ENCODE results near the gene FAM107B. TPM values are rescaled to one million over a fixed set of nuclear protein-coding genes. Genes with fewer than 3 reads are reported as not detected.

Gene FAM107B
- total RNA-seq, 1 experiment from 2014 or later: 41.6 TPM

- no TSS peak for BruUV-seq (replicated peaks)
- no peaks in the 10 kb centered on the region for H3K27me3 ChIP-seq (ENCODE audit: insufficient read depth, low read length)
- TF ChIP-seq ATF3 (IDR thresholded peaks at IDR 0.05) (no peak), TCF7L2 (IDR thresholded peaks at IDR 0.05; ENCODE audit: borderline replicate concordance, extremely low read depth, insufficient read depth, insufficient read length) (no peak), POLR2AphosphoS5 (IDR thresholded peaks at IDR 0.05; ENCODE audit: low read depth, low read length) (no peak), POLR2A (IDR thresholded peaks at IDR 0.05; ENCODE audit: borderline replicate concordance, extremely low read depth, insufficient read depth, insufficient read length) (no peak), ELF1 (IDR thresholded peaks at IDR 0.05; ENCODE audit: borderline replicate concordance, low read depth) (no peak), SRF (IDR thresholded peaks at IDR 0.05; ENCODE audit: low read depth) (no peak), SP1 (IDR thresholded peaks at IDR 0.05; ENCODE audit: low read depth) (no peak), REST (IDR thresholded peaks at IDR 0.05; ENCODE audit: low read depth) (no peak)
- H3K36me3 ChIP-seq (ENCODE audit: control insufficient read depth in 1 of 2, insufficient read depth in 2 of 2, low read length in 2 of 2): no peaks in the 10 kb centered on the region
- H3K9ac ChIP-seq (ENCODE audit: low read length): no peak overlapping the region
- H3K4me3 ChIP-seq (replicated peaks in 1 of 2; ENCODE audit: low read depth in 1 of 2, low read length in 2 of 2): no peak overlapping the region
- no peaks in the 10 kb centered on the region for H3K79me2 ChIP-seq (ENCODE audit: insufficient read depth, low read length)
- H3K9me3 ChIP-seq (ENCODE audit: control insufficient read depth in 1 of 2, insufficient read depth in 1 of 2, low read depth in 1 of 2, low read length in 2 of 2): no peaks in the 10 kb centered on the region
- ChIA-PET RAD21 (ENCODE audit: low non-redundant PET in 1 of 2, low total read pairs in 2 of 2, uncharacterized antibody in 2 of 2, unreplicated experiment in 2 of 2) (no interaction called here), CTCF (no interaction called here), POLR2A (no interaction called here)
- no peaks in the 10 kb centered on the region for H4K20me1 ChIP-seq (ENCODE audit: insufficient read depth)
- ATAC-seq (no peak), DNase-seq (ENCODE audit: low read depth, low spot score) (no peak)
- no peak overlapping the region for H3K4me2 ChIP-seq (ENCODE audit: low read length)
- H3K27ac ChIP-seq (ENCODE audit: low read depth, low read length): no peak overlapping the region
- no peaks in the 10 kb centered on the region for H3K9me2 ChIP-seq (ENCODE audit: insufficient read depth)
- H2AFZ ChIP-seq (ENCODE audit: low read depth, low read length, poor library complexity, severe bottlenecking): no peak overlapping the region
- H3K4me1 ChIP-seq (ENCODE audit: control insufficient read depth in 1 of 2, insufficient read depth in 2 of 2, low read length in 2 of 2): peaks cover 0 to under 1% of the 10 kb centered on the region in 2 experiments; a peak in 2 of 4 replicates
- intact Hi-C loops (cut with micrococcal nuclease): no loop called here
Observed at GRCh38 chr10:14648005-14648765, 126.5 kb downstream of the FAM107B start.
